HG03045 (cell line): Measurements from ENCODE around the gene AMN1.

Experiments used
- ATAC-seq: cut with Tn5 transposase; IDR thresholded peaks from one replicate; pipeline ENCODE4 v1.9.1; 2021; ENCODE audit warnings: mild to moderate bottlenecking, moderate library complexity; ENCODE audit not compliant: unreplicated experiment

AMN1 gene

DNA sequence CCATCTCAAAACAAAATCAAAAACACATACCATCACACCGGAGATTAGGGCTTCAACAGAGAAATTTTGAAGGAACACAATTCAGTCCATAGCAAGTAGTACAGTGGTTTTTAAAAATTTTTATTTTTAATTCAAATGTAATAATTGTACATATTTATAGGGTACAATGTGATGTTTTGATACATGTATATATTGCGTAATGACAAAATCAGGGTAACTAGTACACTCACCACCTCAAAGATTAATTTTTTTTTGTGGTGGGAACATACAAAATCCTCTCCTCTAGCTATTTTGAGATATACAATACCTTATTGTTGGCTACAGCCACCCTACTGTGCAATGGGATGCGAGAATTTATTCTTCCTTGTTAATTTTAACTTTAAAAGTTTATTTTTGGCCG is 95.4 kb downstream of the AMN1 start:
- ATAC-seq, result no peak

DNA sequence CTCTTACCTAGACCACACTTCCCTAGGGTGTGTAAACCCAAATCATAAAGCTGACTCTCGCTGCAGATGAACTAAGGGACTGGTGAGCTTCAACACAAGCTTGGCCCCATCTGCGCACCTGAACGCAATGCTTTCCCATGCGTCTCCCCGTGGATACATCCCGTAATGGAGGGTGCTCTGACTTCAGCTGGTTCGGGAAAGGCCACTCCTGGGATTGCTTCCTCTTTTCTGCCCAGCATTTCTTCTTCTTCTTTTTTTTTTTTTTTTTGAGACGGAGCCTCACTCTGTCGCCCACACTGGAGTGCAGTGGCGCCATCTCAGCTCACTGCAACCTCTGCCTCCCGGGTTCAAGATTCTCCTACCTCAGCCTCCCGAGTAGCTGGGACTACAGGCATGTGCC is 97.0 kb downstream of the AMN1 start:
- ATAC-seq, result no peak

DNA sequence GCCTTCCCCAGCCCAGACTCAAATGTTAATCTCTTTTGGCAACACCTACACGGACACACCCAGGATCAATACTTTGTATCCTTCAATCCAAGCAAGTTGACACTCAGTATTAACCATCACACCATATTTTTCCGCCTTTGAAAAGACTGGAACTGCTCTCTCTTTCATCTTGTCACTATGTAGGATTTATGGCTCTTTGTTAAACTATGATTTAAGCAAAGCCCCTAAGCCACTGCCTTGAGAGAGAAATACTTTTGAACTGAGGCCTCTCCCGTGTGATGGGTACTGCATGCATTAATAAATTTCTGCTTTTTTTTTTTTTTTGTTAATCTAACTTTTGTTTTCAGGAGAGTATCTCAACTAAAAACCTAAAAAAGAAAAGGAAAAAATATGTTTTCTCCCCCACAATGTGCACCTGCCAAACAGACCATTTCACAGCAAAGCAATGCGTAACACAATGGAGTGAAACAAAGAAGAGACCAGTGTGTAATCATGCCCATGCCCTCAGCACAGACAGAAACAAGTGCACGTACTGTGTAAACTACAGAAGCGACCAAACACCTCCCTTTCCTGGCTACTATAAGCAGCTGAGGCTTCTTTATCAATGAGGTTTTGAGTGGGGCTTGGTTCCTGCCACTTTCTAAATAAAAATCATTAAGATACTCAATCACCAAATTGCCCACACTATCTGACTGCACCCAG is 97.6 kb downstream of the AMN1 start:
- ATAC-seq, result no peak

DNA sequence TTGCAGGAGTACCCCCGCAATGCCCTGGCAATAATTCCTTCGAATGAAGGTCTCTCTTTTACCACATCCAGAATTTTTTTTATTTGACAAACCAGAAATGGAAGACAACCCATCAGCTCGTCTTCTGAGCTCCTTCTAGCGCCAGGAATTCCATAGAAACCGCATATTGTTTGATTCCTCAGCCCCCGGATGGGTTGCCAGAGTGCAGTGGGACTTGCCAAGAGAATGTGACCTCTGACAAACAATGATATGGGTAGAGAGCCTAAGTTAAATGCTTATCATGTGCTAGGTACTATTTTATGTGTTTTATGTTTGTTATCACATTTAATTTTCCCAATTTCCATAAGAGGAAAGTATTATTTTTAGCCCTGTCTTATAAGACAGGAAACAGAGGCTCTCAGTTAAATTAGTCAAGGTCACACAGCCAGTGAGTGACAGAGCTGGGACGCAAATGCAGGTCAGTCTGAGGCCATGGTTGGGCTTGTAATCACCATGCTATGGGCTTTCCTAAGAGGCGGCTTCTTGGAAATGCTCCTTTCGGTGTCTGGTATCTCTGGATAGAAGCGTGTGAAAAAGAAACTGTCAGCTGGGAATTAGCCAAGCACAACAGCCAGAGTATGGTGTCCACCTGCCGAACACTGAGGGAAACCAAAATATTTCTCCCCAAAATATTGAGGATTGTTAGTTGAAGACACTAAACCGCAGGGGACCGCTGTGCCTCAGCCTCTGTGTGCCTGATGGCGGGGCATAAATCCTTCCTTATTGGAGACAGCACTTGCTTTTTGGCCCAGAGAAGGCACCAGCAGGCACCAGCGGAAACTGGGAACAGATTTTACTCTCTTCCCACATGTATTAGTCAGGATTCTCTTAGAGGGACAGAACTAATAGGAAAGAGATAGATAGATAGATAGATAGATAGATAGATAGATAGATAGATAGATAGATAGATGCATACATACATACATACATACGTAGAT is 98.8 kb downstream of the AMN1 start:
- no peak for ATAC-seq

DNA sequence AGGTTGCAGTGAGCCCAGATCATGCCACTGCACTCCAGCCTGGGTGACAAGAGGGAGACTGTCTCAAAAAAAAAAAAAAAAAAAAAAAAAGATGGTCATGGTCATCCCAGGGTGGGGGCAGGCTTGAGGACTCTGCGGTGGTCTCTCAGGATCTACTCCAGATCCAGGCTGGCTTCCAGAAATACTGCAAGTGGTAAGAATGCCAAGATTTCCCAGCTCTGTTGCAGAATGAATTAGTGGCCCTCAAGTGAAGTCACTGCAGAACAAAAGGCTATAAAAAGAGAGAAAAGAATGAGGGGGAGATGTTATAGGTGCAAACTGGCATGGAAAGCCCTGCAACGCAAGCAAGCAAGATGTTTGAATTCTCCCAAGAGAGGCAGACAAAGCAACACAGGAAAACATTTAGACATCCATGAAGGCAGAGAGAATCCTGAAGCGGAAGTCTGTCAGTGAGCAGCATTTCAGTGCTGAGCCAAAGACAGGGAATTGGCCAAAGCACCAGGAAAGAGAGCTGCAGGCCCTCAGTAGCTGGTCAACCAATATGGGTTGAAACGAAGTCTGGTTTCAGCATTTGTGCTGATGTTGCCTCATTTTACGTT is 101.3 kb downstream of the AMN1 start:
- no peak for ATAC-seq

DNA sequence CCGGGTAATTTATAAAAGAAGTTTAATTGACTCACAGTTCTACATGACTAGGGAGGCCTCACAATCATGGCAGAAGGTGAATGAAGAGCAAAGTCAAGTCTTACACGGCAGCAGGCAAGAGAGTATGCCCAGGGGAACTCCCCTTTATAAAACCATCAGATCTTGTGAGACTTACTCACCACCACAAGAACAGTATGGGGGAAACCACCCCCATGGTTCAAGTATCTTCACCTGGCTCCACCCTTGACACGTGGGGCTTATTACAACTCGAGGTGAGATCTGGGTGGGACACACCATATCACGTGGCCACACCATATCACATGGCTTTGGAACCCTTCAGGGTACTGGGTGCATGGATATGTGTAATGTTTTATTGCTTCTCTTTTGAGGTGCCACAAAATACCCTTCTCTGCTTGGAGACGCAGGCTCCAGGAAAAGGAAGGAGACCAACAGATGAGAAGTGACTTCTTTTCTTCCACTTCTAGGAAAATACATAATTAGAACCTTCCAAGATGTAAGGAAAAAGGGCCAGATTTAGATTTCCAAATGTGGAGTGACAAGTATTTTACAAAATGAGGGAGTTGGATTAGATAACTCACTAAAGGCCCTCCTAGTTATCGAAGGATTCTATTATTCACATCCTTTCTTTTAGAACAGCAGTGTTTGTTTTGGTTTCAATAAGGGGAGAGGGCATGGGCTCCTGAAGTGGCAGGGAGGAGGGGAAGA is 102.4 kb downstream of the AMN1 start:
- no peak for ATAC-seq

DNA sequence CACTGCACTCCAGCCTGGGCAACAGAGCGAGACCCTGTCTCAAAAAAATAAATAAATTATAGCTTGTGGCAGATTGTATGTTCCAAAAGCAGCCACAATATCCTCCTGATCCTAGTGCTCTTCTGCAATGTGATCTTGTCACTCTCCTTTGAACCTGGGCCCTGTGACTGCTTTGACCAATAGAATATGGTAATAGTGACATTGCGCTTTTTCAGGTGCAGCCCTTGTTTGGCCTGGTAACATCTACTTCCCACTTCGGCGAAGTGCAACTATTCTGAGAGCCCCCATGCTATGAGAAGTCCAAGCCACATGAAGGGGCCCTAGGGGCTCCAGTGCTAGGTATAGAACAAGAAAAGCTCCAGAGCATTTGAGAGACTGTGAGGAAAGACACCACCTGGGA is 106.8 kb downstream of the AMN1 start:
- ATAC-seq, result no peak
